ENCODE data around the gene PDGFRB.

PDGFRB gene

DNA sequence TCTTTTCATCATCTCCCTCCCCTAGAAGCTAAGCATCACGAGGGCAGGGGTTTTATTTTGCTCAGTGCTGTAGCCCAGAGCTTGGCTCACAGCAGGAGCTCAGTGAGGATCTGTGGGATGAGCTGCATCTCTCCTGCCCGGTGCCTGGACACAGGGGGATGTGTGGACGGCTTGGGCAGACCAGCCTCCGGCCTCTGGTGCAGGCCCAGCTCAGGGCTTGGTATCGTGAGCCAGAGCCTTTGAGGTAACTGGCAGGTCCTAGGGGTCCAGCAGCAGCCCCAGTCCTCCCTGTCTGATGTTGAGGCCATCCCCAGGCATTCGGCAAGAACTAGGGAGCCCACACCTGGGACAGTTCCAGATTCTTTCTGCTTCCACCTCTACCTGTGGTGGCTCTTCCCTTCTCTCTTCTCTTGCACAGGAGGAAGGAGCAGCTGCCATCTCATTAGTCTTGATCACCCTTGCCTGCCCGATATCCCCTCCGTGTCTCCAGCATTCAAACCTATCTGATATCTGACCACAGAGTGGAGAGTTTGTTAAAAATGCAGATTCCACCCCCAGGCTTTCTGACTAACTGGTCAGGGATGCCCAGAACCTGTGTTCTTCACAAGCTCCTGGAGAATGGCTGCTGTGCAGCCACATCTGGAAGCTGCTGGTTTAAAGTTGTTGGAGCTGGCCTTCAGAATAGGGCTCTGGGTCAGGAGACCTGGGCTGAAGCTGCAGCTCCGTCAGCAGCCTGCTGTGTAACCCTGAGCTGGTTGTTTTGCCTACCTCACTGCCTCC lies 26.3 kb upstream of the PDGFRB start:
- DNase-seq: no peak

- DNase-seq: no peak
Observed at GRCh38 chr5:150181027-150181426, 25.4 kb upstream of the PDGFRB start.

DNA sequence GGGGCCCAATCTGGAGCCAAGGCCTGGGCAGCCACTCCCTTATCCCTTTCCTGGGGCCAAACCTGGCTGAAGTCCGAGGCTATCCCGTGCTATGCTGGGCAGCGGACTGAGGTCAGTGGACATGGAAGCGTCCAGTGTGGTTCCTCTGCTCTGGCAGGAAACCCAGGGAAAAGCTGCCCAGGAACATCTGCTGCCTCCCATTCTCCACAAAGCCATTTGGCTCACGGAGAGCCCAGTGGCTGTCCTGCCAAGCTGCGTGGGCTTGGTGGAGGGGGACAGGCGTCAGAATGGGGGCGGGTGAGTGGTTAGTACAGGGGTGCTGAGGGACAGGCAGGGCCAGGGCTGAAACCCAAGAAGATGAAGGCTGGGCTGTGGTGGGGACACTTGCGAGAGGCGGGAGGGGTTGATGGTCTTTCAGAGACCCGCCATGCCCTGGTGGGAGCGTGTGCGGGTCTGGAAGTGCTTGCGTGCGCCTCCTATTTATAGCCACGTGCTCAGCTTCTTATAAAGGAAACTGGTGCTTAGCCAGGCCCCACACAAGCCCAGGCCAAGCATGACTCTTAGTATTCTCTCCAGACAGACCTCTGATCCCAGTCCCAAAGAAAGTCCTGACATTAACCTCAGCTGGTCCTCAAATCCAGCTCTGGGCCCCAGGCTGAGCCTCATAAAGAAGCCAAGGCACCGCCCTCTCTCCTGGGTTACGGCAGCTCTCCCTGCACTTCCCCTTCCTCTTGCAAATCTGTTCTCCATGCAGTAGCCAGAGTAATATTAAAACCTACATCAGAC lies 24.8 kb upstream of the PDGFRB start:
- no peak for DNase-seq

GRCh38 chr5:150179019-150179620 lies 23.5 kb upstream of the PDGFRB start:
- no peak for DNase-seq

GRCh38 chr5:150178262-150178661 lies 22.6 kb upstream of the PDGFRB start:
- DNase-seq: no peak

- no peak for DNase-seq
Observed at GRCh38 chr5:150177721-150178120, 22.1 kb upstream of the PDGFRB start.

- DNase-seq: no peak
Observed at GRCh38 chr5:150176745-150177477, 21.3 kb upstream of the PDGFRB start.

GRCh38 chr5:150175536-150175935 lies 19.9 kb upstream of the PDGFRB start:
- no peak for DNase-seq

- no peak for DNase-seq
Observed at GRCh38 chr5:150175076-150175475, 19.4 kb upstream of the PDGFRB start.

GRCh38 chr5:150174285-150174684 lies 18.6 kb upstream of the PDGFRB start:
- DNase-seq: no peak

- DNase-seq: no peak
Observed at GRCh38 chr5:150173161-150173560, 17.5 kb upstream of the PDGFRB start.

- no peak for DNase-seq
Observed at GRCh38 chr5:150172556-150172955, 16.9 kb upstream of the PDGFRB start.

GRCh38 chr5:150172145-150172544 lies 16.5 kb upstream of the PDGFRB start:
- no peak for DNase-seq

GRCh38 chr5:150168864-150169263 lies 13.2 kb upstream of the PDGFRB start:
- DNase-seq: no peak

- no peak for DNase-seq
Observed at GRCh38 chr5:150167908-150168307, 12.3 kb upstream of the PDGFRB start.

- DNase-seq: no peak
Observed at GRCh38 chr5:150167512-150167850, 11.8 kb upstream of the PDGFRB start.

DNA sequence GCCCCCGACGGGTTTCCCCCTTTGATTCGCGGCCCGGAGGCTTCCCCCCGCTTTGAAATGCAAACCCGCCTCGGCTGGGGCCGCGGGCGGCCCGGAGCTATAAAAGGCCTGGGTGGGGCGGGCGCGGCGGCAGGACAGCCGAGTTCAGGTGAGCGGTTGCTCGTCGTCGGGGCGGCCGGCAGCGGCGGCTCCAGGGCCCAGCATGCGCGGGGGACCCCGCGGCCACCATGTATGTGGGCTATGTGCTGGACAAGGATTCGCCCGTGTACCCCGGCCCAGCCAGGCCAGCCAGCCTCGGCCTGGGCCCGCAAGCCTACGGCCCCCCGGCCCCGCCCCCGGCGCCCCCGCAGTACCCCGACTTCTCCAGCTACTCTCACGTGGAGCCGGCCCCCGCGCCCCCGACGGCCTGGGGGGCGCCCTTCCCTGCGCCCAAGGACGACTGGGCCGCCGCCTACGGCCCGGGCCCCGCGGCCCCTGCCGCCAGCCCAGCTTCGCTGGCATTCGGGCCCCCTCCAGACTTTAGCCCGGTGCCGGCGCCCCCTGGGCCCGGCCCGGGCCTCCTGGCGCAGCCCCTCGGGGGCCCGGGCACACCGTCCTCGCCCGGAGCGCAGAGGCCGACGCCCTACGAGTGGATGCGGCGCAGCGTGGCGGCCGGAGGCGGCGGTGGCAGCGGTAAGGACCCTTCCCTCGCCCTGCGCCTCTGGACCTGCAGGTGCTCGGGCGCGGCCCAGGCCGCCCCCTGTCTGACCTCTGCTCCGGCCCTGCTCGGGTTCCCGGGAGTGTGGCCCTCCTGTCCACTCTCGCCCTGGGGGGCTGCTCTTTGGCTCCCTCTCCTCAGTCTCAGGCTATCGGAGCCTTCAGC lies 11.2 kb upstream of the PDGFRB start, which contains the start of gene CDX1:
CDX1 (plus strand) TSS at position 129 of the 862 bp plus-strand sequence; CDS start at position 228, 99 bp downstream.
- DNase-seq: no peak

GRCh38 chr5:150166037-150166649 lies 10.5 kb upstream of the PDGFRB start:
- no peak for DNase-seq

- DNase-seq: no peak
Observed at GRCh38 chr5:150164211-150164980, 8.8 kb upstream of the PDGFRB start.

- DNase-seq: no peak
Observed at GRCh38 chr5:150163547-150164059, 8.0 kb upstream of the PDGFRB start.

GRCh38 chr5:150163035-150163434 lies 7.4 kb upstream of the PDGFRB start:
- no peak for DNase-seq
